A673 (cell line): Measurements from ENCODE around the gene LRRC23.

Experiments
- EZH2 ChIP-seq: fragments of 200-600 bp; sonication (generic); IDR thresholded peaks from 2 replicates; pipeline ENCODE4 v1.6.1; 2017; ENCODE audit warnings: borderline replicate concordance, low read depth, mild to moderate bottlenecking, mixed read lengths, antibody characterized with exemption, low read length; ENCODE audit not compliant: poor library complexity, severe bottlenecking
- TF ChIP-seq, protein P1 (sequence below): fragments of 300-800, 200-600 bp; sonication (generic); conservative IDR thresholded peaks from 2 replicates; pipeline ENCODE4 v1.5.1; 2017; ENCODE audit warnings: low read depth, mild to moderate bottlenecking, antibody characterized with exemption, low read length, moderate library complexity, mixed read lengths

- TF ChIP-seq, protein P1, sequence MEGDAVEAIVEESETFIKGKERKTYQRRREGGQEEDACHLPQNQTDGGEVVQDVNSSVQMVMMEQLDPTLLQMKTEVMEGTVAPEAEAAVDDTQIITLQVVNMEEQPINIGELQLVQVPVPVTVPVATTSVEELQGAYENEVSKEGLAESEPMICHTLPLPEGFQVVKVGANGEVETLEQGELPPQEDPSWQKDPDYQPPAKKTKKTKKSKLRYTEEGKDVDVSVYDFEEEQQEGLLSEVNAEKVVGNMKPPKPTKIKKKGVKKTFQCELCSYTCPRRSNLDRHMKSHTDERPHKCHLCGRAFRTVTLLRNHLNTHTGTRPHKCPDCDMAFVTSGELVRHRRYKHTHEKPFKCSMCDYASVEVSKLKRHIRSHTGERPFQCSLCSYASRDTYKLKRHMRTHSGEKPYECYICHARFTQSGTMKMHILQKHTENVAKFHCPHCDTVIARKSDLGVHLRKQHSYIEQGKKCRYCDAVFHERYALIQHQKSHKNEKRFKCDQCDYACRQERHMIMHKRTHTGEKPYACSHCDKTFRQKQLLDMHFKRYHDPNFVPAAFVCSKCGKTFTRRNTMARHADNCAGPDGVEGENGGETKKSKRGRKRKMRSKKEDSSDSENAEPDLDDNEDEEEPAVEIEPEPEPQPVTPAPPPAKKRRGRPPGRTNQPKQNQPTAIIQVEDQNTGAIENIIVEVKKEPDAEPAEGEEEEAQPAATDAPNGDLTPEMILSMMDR = no peak
- TF ChIP-seq EZH2 = no peak
These were observed 41.6 kb upstream of the LRRC23 start for GRCh38 chr12:6863033-6863432.
